ENCODE results near the gene HSD3B1. TPM values are rescaled to one million over a fixed set of nuclear protein-coding genes. Genes with fewer than 3 reads are reported as not detected.

HSD3B1 gene
- total RNA-seq, 6 experiments from 2014 or later, result not detected

GRCh38 chr1:119472080-119472818 lies 34.8 kb upstream of the HSD3B1 start:
- no peaks in the 10 kb centered on the region for H3K9me3 Mint-ChIP-seq
- no peaks in the 10 kb centered on the region for H3K36me3 Mint-ChIP-seq (ENCODE audit: low read depth)
- no peak for TF ChIP-seq CTCF (IDR thresholded peaks at IDR 0.05)
- no peak overlapping the region for H3K4me3 Mint-ChIP-seq
- DNase-seq, result no peak
- H3K4me1 Mint-ChIP-seq (ENCODE audit: low read depth), result no peaks in the 10 kb centered on the region
- no peak overlapping the region for H3K27ac Mint-ChIP-seq
- H3K27me3 Mint-ChIP-seq (ENCODE audit: insufficient read depth), result peaks cover 17% of the 10 kb centered on the region

GRCh38 chr1:119472819-119473175 lies 34.2 kb upstream of the HSD3B1 start:
- no peak overlapping the region for H3K4me3 Mint-ChIP-seq
- H3K36me3 Mint-ChIP-seq (ENCODE audit: low read depth), result no peaks in the 10 kb centered on the region
- no peak for TF ChIP-seq CTCF (IDR thresholded peaks at IDR 0.05)
- peaks cover 18% of the 10 kb centered on the region for H3K27me3 Mint-ChIP-seq (ENCODE audit: insufficient read depth)
- H3K27ac Mint-ChIP-seq, result no peak overlapping the region
- H3K9me3 Mint-ChIP-seq, result no peaks in the 10 kb centered on the region
- DNase-seq, result no peak
- H3K4me1 Mint-ChIP-seq (ENCODE audit: low read depth), result no peaks in the 10 kb centered on the region

- Mint-ChIP-seq H3K9me3 (no peaks in the 10 kb centered on the region), H3K27ac (no peak overlapping the region), H3K4me1 (ENCODE audit: low read depth) (no peaks in the 10 kb centered on the region), H3K27me3 (ENCODE audit: insufficient read depth) (peaks cover 23% of the 10 kb centered on the region), H3K4me3 (no peak overlapping the region), H3K36me3 (ENCODE audit: low read depth) (no peaks in the 10 kb centered on the region)
- TF ChIP-seq CTCF (IDR thresholded peaks at IDR 0.05), result peak; percentile 74
- DNase-seq, result peak; percentile 15
Measured at GRCh38 chr1:119475866-119476439, 31.1 kb upstream of the HSD3B1 start.

GRCh38 chr1:119477710-119478109 lies 29.3 kb upstream of the HSD3B1 start:
- Mint-ChIP-seq H3K9me3 (no peaks in the 10 kb centered on the region), H3K4me3 (no peak overlapping the region), H3K27me3 (ENCODE audit: insufficient read depth) (peaks cover 21% of the 10 kb centered on the region), H3K4me1 (ENCODE audit: low read depth) (no peaks in the 10 kb centered on the region), H3K27ac (no peak overlapping the region), H3K36me3 (ENCODE audit: low read depth) (no peaks in the 10 kb centered on the region)
- DNase-seq, result no peak
- no peak for TF ChIP-seq CTCF (IDR thresholded peaks at IDR 0.05)

GRCh38 chr1:119480175-119480574 lies 26.8 kb upstream of the HSD3B1 start:
- DNase-seq, result no peak
- no peaks in the 10 kb centered on the region for H3K36me3 Mint-ChIP-seq (ENCODE audit: low read depth)
- H3K27ac Mint-ChIP-seq, result no peak overlapping the region
- no peaks in the 10 kb centered on the region for H3K9me3 Mint-ChIP-seq
- H3K4me3 Mint-ChIP-seq, result no peak overlapping the region
- H3K4me1 Mint-ChIP-seq (ENCODE audit: low read depth), result no peaks in the 10 kb centered on the region
- H3K27me3 Mint-ChIP-seq (ENCODE audit: insufficient read depth), result peaks cover 25% of the 10 kb centered on the region
- TF ChIP-seq CTCF (IDR thresholded peaks at IDR 0.05), result no peak
